ENCODE results near the gene PARM1.

DNA sequence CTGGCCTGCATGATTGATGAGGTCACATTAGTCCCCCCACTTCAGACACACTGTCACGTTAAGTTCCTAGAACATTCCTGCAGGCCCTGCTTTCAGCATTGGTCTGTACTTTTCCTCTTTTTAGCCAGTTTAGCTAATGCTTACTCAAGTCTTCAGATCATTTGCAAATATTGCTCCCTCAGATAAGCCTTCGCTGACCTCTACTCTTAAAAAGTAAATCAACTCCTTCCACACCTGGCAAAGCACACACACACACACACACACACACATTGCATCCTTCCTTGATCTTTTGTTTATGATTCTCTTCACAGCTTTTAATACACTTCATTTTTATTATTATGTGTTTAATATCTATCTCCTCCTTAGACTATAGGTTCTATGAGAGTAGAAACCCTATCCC lies 31.4 kb downstream of the PARM1 start:
- TF ChIP-seq ZNF391 (tag by site-specific recombination; IDR thresholded peaks at IDR 0.05; ENCODE audit: borderline replicate concordance, low read depth) (no peak), ZNF629 (tag by site-specific recombination; IDR thresholded peaks at IDR 0.05) (no peak)
- TF ChIP-seq, protein P1, sequence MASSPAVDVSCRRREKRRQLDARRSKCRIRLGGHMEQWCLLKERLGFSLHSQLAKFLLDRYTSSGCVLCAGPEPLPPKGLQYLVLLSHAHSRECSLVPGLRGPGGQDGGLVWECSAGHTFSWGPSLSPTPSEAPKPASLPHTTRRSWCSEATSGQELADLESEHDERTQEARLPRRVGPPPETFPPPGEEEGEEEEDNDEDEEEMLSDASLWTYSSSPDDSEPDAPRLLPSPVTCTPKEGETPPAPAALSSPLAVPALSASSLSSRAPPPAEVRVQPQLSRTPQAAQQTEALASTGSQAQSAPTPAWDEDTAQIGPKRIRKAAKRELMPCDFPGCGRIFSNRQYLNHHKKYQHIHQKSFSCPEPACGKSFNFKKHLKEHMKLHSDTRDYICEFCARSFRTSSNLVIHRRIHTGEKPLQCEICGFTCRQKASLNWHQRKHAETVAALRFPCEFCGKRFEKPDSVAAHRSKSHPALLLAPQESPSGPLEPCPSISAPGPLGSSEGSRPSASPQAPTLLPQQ (tag by site-specific recombination; IDR thresholded peaks at IDR 0.05), result no peak
- TF ChIP-seq, protein P2, sequence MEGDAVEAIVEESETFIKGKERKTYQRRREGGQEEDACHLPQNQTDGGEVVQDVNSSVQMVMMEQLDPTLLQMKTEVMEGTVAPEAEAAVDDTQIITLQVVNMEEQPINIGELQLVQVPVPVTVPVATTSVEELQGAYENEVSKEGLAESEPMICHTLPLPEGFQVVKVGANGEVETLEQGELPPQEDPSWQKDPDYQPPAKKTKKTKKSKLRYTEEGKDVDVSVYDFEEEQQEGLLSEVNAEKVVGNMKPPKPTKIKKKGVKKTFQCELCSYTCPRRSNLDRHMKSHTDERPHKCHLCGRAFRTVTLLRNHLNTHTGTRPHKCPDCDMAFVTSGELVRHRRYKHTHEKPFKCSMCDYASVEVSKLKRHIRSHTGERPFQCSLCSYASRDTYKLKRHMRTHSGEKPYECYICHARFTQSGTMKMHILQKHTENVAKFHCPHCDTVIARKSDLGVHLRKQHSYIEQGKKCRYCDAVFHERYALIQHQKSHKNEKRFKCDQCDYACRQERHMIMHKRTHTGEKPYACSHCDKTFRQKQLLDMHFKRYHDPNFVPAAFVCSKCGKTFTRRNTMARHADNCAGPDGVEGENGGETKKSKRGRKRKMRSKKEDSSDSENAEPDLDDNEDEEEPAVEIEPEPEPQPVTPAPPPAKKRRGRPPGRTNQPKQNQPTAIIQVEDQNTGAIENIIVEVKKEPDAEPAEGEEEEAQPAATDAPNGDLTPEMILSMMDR (tag by site-specific recombination; IDR thresholded peaks at IDR 0.05), result no peak
- TF ChIP-seq, protein P3, sequence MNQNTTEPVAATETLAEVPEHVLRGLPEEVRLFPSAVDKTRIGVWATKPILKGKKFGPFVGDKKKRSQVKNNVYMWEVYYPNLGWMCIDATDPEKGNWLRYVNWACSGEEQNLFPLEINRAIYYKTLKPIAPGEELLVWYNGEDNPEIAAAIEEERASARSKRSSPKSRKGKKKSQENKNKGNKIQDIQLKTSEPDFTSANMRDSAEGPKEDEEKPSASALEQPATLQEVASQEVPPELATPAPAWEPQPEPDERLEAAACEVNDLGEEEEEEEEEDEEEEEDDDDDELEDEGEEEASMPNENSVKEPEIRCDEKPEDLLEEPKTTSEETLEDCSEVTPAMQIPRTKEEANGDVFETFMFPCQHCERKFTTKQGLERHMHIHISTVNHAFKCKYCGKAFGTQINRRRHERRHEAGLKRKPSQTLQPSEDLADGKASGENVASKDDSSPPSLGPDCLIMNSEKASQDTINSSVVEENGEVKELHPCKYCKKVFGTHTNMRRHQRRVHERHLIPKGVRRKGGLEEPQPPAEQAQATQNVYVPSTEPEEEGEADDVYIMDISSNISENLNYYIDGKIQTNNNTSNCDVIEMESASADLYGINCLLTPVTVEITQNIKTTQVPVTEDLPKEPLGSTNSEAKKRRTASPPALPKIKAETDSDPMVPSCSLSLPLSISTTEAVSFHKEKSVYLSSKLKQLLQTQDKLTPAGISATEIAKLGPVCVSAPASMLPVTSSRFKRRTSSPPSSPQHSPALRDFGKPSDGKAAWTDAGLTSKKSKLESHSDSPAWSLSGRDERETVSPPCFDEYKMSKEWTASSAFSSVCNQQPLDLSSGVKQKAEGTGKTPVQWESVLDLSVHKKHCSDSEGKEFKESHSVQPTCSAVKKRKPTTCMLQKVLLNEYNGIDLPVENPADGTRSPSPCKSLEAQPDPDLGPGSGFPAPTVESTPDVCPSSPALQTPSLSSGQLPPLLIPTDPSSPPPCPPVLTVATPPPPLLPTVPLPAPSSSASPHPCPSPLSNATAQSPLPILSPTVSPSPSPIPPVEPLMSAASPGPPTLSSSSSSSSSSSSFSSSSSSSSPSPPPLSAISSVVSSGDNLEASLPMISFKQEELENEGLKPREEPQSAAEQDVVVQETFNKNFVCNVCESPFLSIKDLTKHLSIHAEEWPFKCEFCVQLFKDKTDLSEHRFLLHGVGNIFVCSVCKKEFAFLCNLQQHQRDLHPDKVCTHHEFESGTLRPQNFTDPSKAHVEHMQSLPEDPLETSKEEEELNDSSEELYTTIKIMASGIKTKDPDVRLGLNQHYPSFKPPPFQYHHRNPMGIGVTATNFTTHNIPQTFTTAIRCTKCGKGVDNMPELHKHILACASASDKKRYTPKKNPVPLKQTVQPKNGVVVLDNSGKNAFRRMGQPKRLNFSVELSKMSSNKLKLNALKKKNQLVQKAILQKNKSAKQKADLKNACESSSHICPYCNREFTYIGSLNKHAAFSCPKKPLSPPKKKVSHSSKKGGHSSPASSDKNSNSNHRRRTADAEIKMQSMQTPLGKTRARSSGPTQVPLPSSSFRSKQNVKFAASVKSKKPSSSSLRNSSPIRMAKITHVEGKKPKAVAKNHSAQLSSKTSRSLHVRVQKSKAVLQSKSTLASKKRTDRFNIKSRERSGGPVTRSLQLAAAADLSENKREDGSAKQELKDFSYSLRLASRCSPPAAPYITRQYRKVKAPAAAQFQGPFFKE (tag by site-specific recombination; IDR thresholded peaks at IDR 0.05; ENCODE audit: borderline replicate concordance), result no peak
